Measurements from ENCODE around the gene COMP. TPM values are rescaled to one million over a fixed set of nuclear protein-coding genes. Genes with fewer than 3 reads are reported as not detected.
A peak's percentile ranks its signal among the peaks of the same experiment; 100 is the strongest.

COMP gene
- total and polyA plus RNA-seq, 8 donors, result 0.05 to 3.7 (median 0.54) TPM

DNA sequence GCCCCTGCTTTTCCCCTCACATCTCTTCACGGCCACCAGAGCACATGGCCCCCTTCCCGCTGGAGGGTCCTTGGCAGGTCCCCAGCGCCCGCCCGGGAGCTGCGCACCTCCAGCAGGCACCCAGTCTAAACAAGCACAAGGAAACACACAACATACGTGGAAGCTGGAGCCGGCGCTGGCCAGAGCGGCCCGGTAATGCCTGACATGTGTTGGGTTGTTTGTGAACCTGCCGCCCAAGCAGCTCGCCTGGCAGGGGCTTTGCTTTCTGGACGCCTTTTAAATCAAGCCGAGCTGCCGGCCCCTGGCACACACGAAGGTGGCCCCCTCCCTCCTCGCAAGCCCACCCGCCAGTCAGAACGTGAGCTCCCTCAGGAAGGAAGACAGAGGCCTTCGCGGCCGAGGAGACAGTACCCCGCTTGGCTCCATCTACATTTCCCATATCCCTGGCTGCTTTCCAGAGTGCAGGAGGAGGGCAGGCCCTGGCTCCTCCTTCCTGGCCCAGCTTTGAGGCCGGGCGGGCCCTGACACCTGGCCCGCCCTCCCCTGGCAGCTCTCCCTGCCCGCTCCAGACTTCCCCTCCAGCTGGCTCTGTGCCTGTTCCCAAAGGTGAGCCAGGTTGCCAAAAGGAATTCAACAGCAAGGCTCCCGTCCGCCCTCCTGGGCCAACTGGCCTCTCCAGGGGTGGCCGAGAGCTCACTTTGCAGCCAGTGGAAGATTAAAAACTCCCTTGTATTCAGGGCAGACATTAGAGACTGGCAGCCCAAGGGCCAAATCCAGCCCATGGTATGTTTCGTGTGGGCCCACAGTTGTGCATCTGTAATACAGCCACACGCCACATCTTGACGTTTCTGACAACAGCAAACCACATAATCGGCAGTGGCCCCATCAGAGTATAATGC lies 28.7 kb downstream of the COMP start:
- FAIRE-seq, result peak; percentile 37

GRCh38 chr19:18761531-18762110 lies 29.5 kb downstream of the COMP start:
- ATAC-seq, result peak in 1 of 4 donors; percentile 1
- intact Hi-C loops (cut with DNase I), result no loop called here
- Histone ChIP-seq H3K9me3 (no peaks in the 10 kb centered on the region), H3K27me3 (no peaks in the 10 kb centered on the region), H3K36me3 (no peaks in the 10 kb centered on the region), H3K27ac (peak overlapping the region; percentile 62 to 78 (median 69)), H3K4me1 (peaks cover 15 to 21% (median 17%) of the 10 kb centered on the region in 3 donors), H3K4me3 (peak overlapping the region in 2 of 4 donors; percentile 12 to 21)
- 85 to 89% methylated on average over 14 to 16 of the region's 16 CpGs for WGBS, 2 donors
- TF ChIP-seq, protein P1, sequence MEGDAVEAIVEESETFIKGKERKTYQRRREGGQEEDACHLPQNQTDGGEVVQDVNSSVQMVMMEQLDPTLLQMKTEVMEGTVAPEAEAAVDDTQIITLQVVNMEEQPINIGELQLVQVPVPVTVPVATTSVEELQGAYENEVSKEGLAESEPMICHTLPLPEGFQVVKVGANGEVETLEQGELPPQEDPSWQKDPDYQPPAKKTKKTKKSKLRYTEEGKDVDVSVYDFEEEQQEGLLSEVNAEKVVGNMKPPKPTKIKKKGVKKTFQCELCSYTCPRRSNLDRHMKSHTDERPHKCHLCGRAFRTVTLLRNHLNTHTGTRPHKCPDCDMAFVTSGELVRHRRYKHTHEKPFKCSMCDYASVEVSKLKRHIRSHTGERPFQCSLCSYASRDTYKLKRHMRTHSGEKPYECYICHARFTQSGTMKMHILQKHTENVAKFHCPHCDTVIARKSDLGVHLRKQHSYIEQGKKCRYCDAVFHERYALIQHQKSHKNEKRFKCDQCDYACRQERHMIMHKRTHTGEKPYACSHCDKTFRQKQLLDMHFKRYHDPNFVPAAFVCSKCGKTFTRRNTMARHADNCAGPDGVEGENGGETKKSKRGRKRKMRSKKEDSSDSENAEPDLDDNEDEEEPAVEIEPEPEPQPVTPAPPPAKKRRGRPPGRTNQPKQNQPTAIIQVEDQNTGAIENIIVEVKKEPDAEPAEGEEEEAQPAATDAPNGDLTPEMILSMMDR (IDR thresholded peaks at IDR 0.05), result no peak
- DNase-seq, result peak in 1 of 6 donors; percentile 79
- no peak for FAIRE-seq

More for the DNA sequence above, 28.7 kb downstream of the COMP start:
- Histone ChIP-seq H3K36me3 (no peaks in the 10 kb centered on the region), H3K27me3 (no peaks in the 10 kb centered on the region), H3K9me3 (no peaks in the 10 kb centered on the region), H3K27ac (peak overlapping the region; percentile 62 to 78 (median 69)), H3K4me3 (peak overlapping the region in 2 of 4 donors; percentile 12 to 21), H3K4me1 (peaks cover 15 to 21% (median 17%) of the 10 kb centered on the region in 3 donors)
- intact Hi-C loops (cut with DNase I), result no loop called here
- DNase-seq (peak; percentile 92 to 99 (median 98)), ATAC-seq (peak; percentile 92 to 97 (median 96))
- TF ChIP-seq, protein P1 (IDR thresholded peaks at IDR 0.05), result no peak
- 11 to 16% methylated on average over 34 to 35 of the region's 35 CpGs for WGBS, 2 donors

- no peaks in the 10 kb centered on the region for H3K27me3 ChIP-seq
- DNase-seq (peak in 1 of 6 donors; percentile 83), ATAC-seq (no peak), FAIRE-seq (no peak)
- no peaks in the 10 kb centered on the region for H3K36me3 ChIP-seq
- H3K27ac ChIP-seq, result no peak overlapping the region
- intact Hi-C loops (cut with DNase I), result no loop called here
- no peak overlapping the region for H3K4me3 ChIP-seq
- TF ChIP-seq, protein P1 (IDR thresholded peaks at IDR 0.05), result no peak
- WGBS, 2 donors, result 92 to 98% methylated on average over 24 to 27 of the region's 27 CpGs
- peaks cover 15 to 21% (median 17%) of the 10 kb centered on the region in 3 donors for H3K4me1 ChIP-seq
- H3K9me3 ChIP-seq, result no peaks in the 10 kb centered on the region
Measured at GRCh38 chr19:18760440-18761383, 30.4 kb downstream of the COMP start.

- ATAC-seq (no peak), DNase-seq (peak in 1 of 6 donors; percentile 81), FAIRE-seq (no peak)
- intact Hi-C loops (cut with DNase I), result no loop called here
- Histone ChIP-seq H3K27ac (no peak overlapping the region), H3K27me3 (no peaks in the 10 kb centered on the region), H3K9me3 (no peaks in the 10 kb centered on the region), H3K4me3 (no peak overlapping the region), H3K4me1 (peaks cover 15 to 21% (median 17%) of the 10 kb centered on the region in 3 donors), H3K36me3 (no peaks in the 10 kb centered on the region)
- WGBS, 2 donors, result 82 to 86% methylated on average over 22 of the region's 22 CpGs
- TF ChIP-seq, protein P1 (IDR thresholded peaks at IDR 0.05), result no peak
Measured at GRCh38 chr19:18759995-18760426, 31.1 kb downstream of the COMP start.

All from pancreas (tissue), 10 donors.